H1 (cell line): ENCODE data around the gene IRX4. TPM values are rescaled to one million over a fixed set of nuclear protein-coding genes. Genes with fewer than 3 reads are reported as not detected.
A peak's percentile ranks its signal among the peaks of the same experiment; 100 is the strongest.

ENCODE experiments used
- CTCF ChIA-PET: fragments of 300-600 bp; sonication (Branson Sonifier 250); formaldehyde crosslinking; loops from one replicate; lab custom pipeline; 2021; ENCODE audit not compliant: partially characterized antibody; lab: Charles Lee
- POLR2A ChIA-PET: fragments of 300-600 bp; sonication (Branson Sonifier 250); formaldehyde crosslinking; loops from one replicate; lab custom pipeline; 2021; ENCODE audit warnings: inconsistent platforms; ENCODE audit not compliant: partially characterized antibody; lab: Charles Lee
- DNase-seq, 2 experiments: peaks; one replicate each; pipeline versions ENCODE4 v3.0.0 to v3.0.0-alpha.2; 2010 to 2022; ENCODE audit warnings: low spot score in 2 of 2, low read depth in 1 of 2, mixed read lengths in 1 of 2
- FAIRE-seq: peaks from 2 replicates; lab custom pipeline; 2011; peaks lifted over from hg19 to GRCh38; lab: Jason Lieb, UNC
- H2AFZ ChIP-seq: 2 replicates; pipeline ENCODE4 v1.8.1; 2012; ENCODE audit warnings: low read length, inconsistent platforms
- H2AK5ac ChIP-seq: 2 replicates; pipeline ENCODE4 v1.6.1; 2013; ENCODE audit warnings: low read depth, low read length
- H2BK120ac ChIP-seq: replicated peaks from 2 replicates; pipeline ENCODE3; 2013; ENCODE audit warnings: low read depth, low read length, inconsistent platforms
- H2BK12ac ChIP-seq: 2 replicates; pipeline ENCODE4 v1.6.1; 2013; ENCODE audit warnings: low read depth, low read length
- H2BK15ac ChIP-seq: 2 replicates; pipeline ENCODE4 v1.6.1; 2013; ENCODE audit warnings: low read length
- H2BK20ac ChIP-seq: 2 replicates; pipeline ENCODE4 v1.6.1; 2013; ENCODE audit warnings: low read length
- H2BK5ac ChIP-seq: 2 replicates; pipeline ENCODE4 v1.6.1; 2013; ENCODE audit warnings: low read depth, low read length
- H3K14ac ChIP-seq: 2 replicates; pipeline ENCODE4 v1.6.1; 2013; ENCODE audit warnings: inconsistent platforms; ENCODE audit not compliant: insufficient read length
- H3K18ac ChIP-seq: 2 replicates; pipeline ENCODE4 v1.6.1; 2013; ENCODE audit warnings: low read length; ENCODE audit errors: extremely low read depth
- H3K23ac ChIP-seq: 2 replicates; pipeline ENCODE4 v1.6.1; 2013; ENCODE audit warnings: inconsistent platforms; ENCODE audit not compliant: insufficient read length
- H3K23me2 ChIP-seq: 2 replicates; pipeline ENCODE4 v1.6.1; 2013; ENCODE audit warnings: low read depth, low read length
- H3K27ac ChIP-seq: 2 replicates; pipeline ENCODE4 v1.6.1; 2011; ENCODE audit warnings: low read depth, low read length, inconsistent platforms
- H3K27me3 ChIP-seq, 4 experiments: replicated peaks in 1 of 4; 1 replicate in 1 of 4; 2 replicates in 3 of 4; pipeline versions ENCODE4 v1.6.1 to v1.8.1; 2011 to 2013; ENCODE audit warnings: low read length in 3 of 4, mild to moderate bottlenecking in 3 of 4, inconsistent platforms in 2 of 4, mixed read lengths in 2 of 4, moderate library complexity in 1 of 4; ENCODE audit not compliant: control insufficient read depth in 3 of 4, insufficient read depth in 3 of 4; ENCODE audit errors: extremely low read depth in 1 of 4
- H3K36me3 ChIP-seq, 4 experiments: 2 replicates each; pipeline versions ENCODE4 v1.6.1 to v1.8.1; 2011 to 2013; ENCODE audit warnings: mild to moderate bottlenecking in 4 of 4, low read length in 3 of 4, moderate library complexity in 2 of 4, control low read depth in 1 of 4, inconsistent platforms in 1 of 4; ENCODE audit not compliant: insufficient read depth in 4 of 4, control insufficient read depth in 2 of 4
- H3K4ac ChIP-seq: replicated peaks from 2 replicates; pipeline ENCODE3; 2013; ENCODE audit warnings: low read length, low read depth, mixed read lengths, inconsistent platforms; ENCODE audit not compliant: insufficient read length
- H3K4me1 ChIP-seq, 4 experiments: replicated peaks in 1 of 4; 1 replicate in 1 of 4; 2 replicates in 3 of 4; pipeline versions ENCODE4 v1.6.1 to v1.8.1; 2011 to 2013; ENCODE audit warnings: low read length in 3 of 4, inconsistent platforms in 2 of 4, mixed read lengths in 1 of 4; ENCODE audit not compliant: insufficient read depth in 4 of 4, control insufficient read depth in 3 of 4
- H3K4me2 ChIP-seq, 2 experiments: 2 replicates each; pipeline versions ENCODE4 v1.6.1 to v1.8.1; 2011 to 2013; ENCODE audit warnings: low read depth in 2 of 2, low read length in 2 of 2, control low read depth in 1 of 2, inconsistent platforms in 1 of 2, mild to moderate bottlenecking in 1 of 2; ENCODE audit not compliant: insufficient read depth in 1 of 2
- H3K4me3 ChIP-seq, 4 experiments: fragments of 200-600, 300-600 bp in 1 of 4; sonication (generic), shearing (Covaris generic), sonication (Bioruptor Twin) in 1 of 4; 2 replicates each; pipeline versions ENCODE4 v1.5.1 to v1.8.1; 2011 to 2016; ENCODE audit warnings: low read length in 4 of 4, low read depth in 3 of 4, control low read depth in 2 of 4, inconsistent platforms in 2 of 4, mild to moderate bottlenecking in 2 of 4, mixed read lengths in 1 of 4, moderate library complexity in 1 of 4; ENCODE audit not compliant: insufficient read depth in 2 of 4; ENCODE audit errors: extremely low read depth in 1 of 4
- H3K56ac ChIP-seq: replicated peaks from 2 replicates; pipeline ENCODE3; 2013; ENCODE audit warnings: low read depth, mild to moderate bottlenecking, mixed read lengths, low read length, inconsistent platforms; ENCODE audit not compliant: insufficient read length
- H3K79me1 ChIP-seq: 2 replicates; pipeline ENCODE4 v1.6.1; 2013; ENCODE audit warnings: low read depth, low read length, control low read depth
- H3K79me2 ChIP-seq, 2 experiments: 2 replicates each; pipeline versions ENCODE4 v1.6.1 to v1.8.1; 2012 to 2013; ENCODE audit warnings: low read length in 2 of 2, mild to moderate bottlenecking in 2 of 2, inconsistent platforms in 1 of 2; ENCODE audit not compliant: insufficient read depth in 2 of 2, control insufficient read depth in 1 of 2
- H3K9ac ChIP-seq, 4 experiments: replicated peaks in 1 of 4; 1 replicate in 1 of 4; 2 replicates in 3 of 4; pipeline versions ENCODE4 v1.6.1 to v1.8.1; 2011 to 2013; ENCODE audit warnings: low read depth in 3 of 4, low read length in 3 of 4, control low read depth in 2 of 4, mild to moderate bottlenecking in 2 of 4, moderate library complexity in 2 of 4, inconsistent platforms in 1 of 4; ENCODE audit errors: extremely low read depth in 1 of 4
- H3K9me3 ChIP-seq, 2 experiments: 2 replicates each; pipeline versions ENCODE4 v1.6.1 to v1.8.1; 2012 to 2013; ENCODE audit warnings: mild to moderate bottlenecking in 2 of 2, moderate library complexity in 2 of 2, control low read depth in 1 of 2, inconsistent platforms in 1 of 2, low read depth in 1 of 2, low read length in 1 of 2, mixed read lengths in 1 of 2; ENCODE audit not compliant: insufficient read depth in 2 of 2
- H4K20me1 ChIP-seq, 2 experiments: replicated peaks in 1 of 2; 2 replicates each; pipeline versions ENCODE3 to v1.8.1; 2011 to 2013; ENCODE audit warnings: inconsistent platforms in 2 of 2, low read length in 2 of 2, mild to moderate bottlenecking in 1 of 2; ENCODE audit not compliant: insufficient read depth in 2 of 2, control insufficient read depth in 1 of 2
- H4K5ac ChIP-seq: 2 replicates; pipeline ENCODE4 v1.6.1; 2013; ENCODE audit warnings: low read length, low read depth, mixed read lengths, inconsistent platforms; ENCODE audit not compliant: insufficient read length
- H4K8ac ChIP-seq: 2 replicates; pipeline ENCODE4 v1.8.0; 2013; ENCODE audit warnings: mild to moderate bottlenecking, moderate library complexity, low read length, inconsistent platforms; ENCODE audit not compliant: insufficient read depth; ENCODE audit errors: extremely low read depth
- H4K91ac ChIP-seq: replicated peaks from 2 replicates; pipeline ENCODE3; 2013; ENCODE audit warnings: low read length, mixed read lengths, inconsistent platforms; ENCODE audit not compliant: insufficient read length
- POU5F1 ChIP-seq: IDR thresholded peaks from 2 replicates; pipeline ENCODE4 v1.6.1; 2011; ENCODE audit warnings: low read depth, mild to moderate bottlenecking, low read length, moderate library complexity
- SAP30 ChIP-seq: fragments of 300-600 bp; sonication (generic); IDR thresholded peaks from 2 replicates; pipeline ENCODE4 v1.7.1; 2012; ENCODE audit warnings: low read length, moderate library complexity, mild to moderate bottlenecking, inconsistent platforms; ENCODE audit not compliant: insufficient read depth, insufficient replicate concordance
- WGBS, 2 experiments: shearing (Covaris generic) in 1 of 2; methylation state at CpG; one replicate each; pipeline versions ENCODE4 v1.1.6 to v1.1.7; 2013 to 2015; ENCODE audit warnings: low lambda C conversion rate in 2 of 2, mixed read lengths in 2 of 2, inconsistent platforms in 1 of 2, low coverage in 1 of 2, missing lambda C conversion rate in 1 of 2; ENCODE audit not compliant: insufficient replicate concordance in 2 of 2, insufficient coverage in 1 of 2, insufficient read length in 1 of 2; ENCODE audit errors: extremely low coverage in 1 of 2, missing lambda C conversion rate in 1 of 2; 5-methylcytosine and 5-hydroxymethylcytosine counted together
- polyA plus RNA-seq, 7 experiments: library from polyadenylated mRNA; depleted of rRNA in 3 of 7; stranded (reverse) in 5 of 7; unstranded in 2 of 7; fragments of >200 nt in 5 of 7; fragments of 200-250 nt in 2 of 7; gene quantifications; 1 replicate in 5 of 7; 2 replicates in 1 of 7; 4 replicates in 1 of 7; pipeline versions ENCODE4 v1.2.1 to v1.2.3, GENCODE V29; 2011 to 2013; ENCODE audit warnings: missing spikeins in 2 of 7, mixed read lengths in 2 of 7
- total RNA-seq: library from RNA; stranded (reverse); fragmentation: NEBNext Ultra II Directional; extraction: Animal tissue kit (Norgen Biotek cat#: 25700); gene quantifications from 2 replicates; pipeline ENCODE4 v1.2.1, GENCODE V29; 2021

Gene IRX4
- total and polyA plus RNA-seq, 2 of the 8 experiments (the other 6 are each of a cell fraction or from before 2014, with no cell fraction given) = 0.45 to 1.2 TPM

DNA sequence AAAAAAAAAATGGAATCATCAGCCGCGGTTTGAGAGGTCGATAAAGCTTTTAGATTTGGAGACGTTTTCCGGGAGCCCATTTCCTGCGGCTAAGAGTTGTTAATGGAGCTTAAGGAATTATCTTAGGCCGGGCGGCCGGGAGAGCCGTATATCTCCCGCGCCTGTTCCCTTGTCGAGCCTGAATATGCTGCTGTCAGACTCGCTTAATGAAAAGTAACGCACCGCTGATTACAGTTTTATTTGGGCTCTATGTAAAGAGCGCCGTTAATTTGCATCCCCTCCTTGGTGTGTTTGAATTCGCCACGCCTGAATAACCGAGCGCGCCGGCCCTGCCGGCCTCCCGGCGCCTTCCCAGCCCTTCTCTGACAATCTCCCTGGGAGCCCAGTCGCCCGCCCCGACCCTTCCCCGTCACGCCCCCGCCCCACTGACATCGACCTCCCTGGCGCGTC is 7.9 kb downstream of the IRX4 start:
- H3K23ac ChIP-seq = no peak overlapping the region
- no peak overlapping the region for H3K27ac ChIP-seq
- no peak for DNase-seq
- 3% methylated on average over 26 of the region's 36 CpGs; no CpG with 5 or more reads in 1 of the 2 experiments for WGBS, 2 experiments
- peaks cover 15% of the 10 kb centered on the region for H3K23me2 ChIP-seq
- peak overlapping the region; percentile 75 to 79 for H3K4me2 ChIP-seq
- no peak overlapping the region for H3K14ac ChIP-seq
- no peak overlapping the region for H2BK120ac ChIP-seq
- no peak overlapping the region for H3K4ac ChIP-seq
- no peak overlapping the region for H4K5ac ChIP-seq
- H2BK12ac ChIP-seq = no peak overlapping the region
- H3K79me1 ChIP-seq = peaks cover 4% of the 10 kb centered on the region; the same call in 1 of the 2 replicates
- H3K9ac ChIP-seq = no peak overlapping the region
- peaks cover 52 to 82% (median 75%) of the 10 kb centered on the region in 4 experiments for H3K27me3 ChIP-seq
- peaks cover 4 to 19% of the 10 kb centered on the region in 2 experiments for H4K20me1 ChIP-seq
- ChIA-PET CTCF (interaction anchor here (1.0 kb wide), 1 partner anchor 23 kb away, joined by 3 read pairs; no protein-coding TSS in a partner anchor), POLR2A (no interaction called here)
- H3K56ac ChIP-seq = no peak overlapping the region
- H3K4me1 ChIP-seq = peaks cover 3 to 28% (median 10%) of the 10 kb centered on the region in 4 experiments; a peak in 6 of 7 replicates
- peak overlapping the region; percentile 5 to 54 (median 30); a peak in 5 of 8 replicates for H3K4me3 ChIP-seq
- H4K91ac ChIP-seq = no peak overlapping the region
- FAIRE-seq = no peak
- no peak overlapping the region for H2BK15ac ChIP-seq
- H4K8ac ChIP-seq = no peak overlapping the region
- no peak overlapping the region for H2AK5ac ChIP-seq
- H3K9me3 ChIP-seq = peaks cover 4 to 9% of the 10 kb centered on the region in 2 experiments; a peak in 1 of 4 replicates
- H3K36me3 ChIP-seq = peaks cover 0 to 13% (median 0%) of the 10 kb centered on the region in 4 experiments; a peak in 1 of 8 replicates
- no peaks in the 10 kb centered on the region for H3K79me2 ChIP-seq
- no peak overlapping the region for H2BK20ac ChIP-seq
- H2BK5ac ChIP-seq = no peak overlapping the region
- H2AFZ ChIP-seq = no peak overlapping the region
- no peak overlapping the region for H3K18ac ChIP-seq
- TF ChIP-seq SAP30 (peak; percentile 36), POU5F1 (no peak)
